Glutamatergic neuron (in vitro differentiated cells): ENCODE results near the gene NUDC. TPM values are rescaled to one million over a fixed set of nuclear protein-coding genes. Genes with fewer than 3 reads are reported as not detected.
"Not testable (repeated sequence)": the region's sequence is repeated elsewhere in the genome, so short reads cannot be mapped to it uniquely, and the experiment has no call there.

ENCODE experiments used
- DNase-seq: peaks from one replicate; pipeline ENCODE4 v3.0.0; 2022
- H3K27ac Mint-ChIP-seq: one replicate; pipeline ENCODE4 v1.8.0; 2020; ENCODE audit warnings: mild to moderate bottlenecking, mixed read lengths, inconsistent platforms; ENCODE audit not compliant: unreplicated experiment
- H3K27me3 Mint-ChIP-seq: one replicate; pipeline ENCODE4 v1.8.0; 2020; ENCODE audit warnings: mild to moderate bottlenecking, moderate library complexity, mixed read lengths, inconsistent platforms; ENCODE audit not compliant: unreplicated experiment
- H3K36me3 Mint-ChIP-seq: one replicate; pipeline ENCODE4 v1.8.0; 2020; ENCODE audit warnings: mild to moderate bottlenecking, mixed read lengths, inconsistent platforms; ENCODE audit not compliant: unreplicated experiment
- H3K4me1 Mint-ChIP-seq: one replicate; pipeline ENCODE4 v1.8.0; 2020; ENCODE audit warnings: mild to moderate bottlenecking, low read depth, mixed read lengths, inconsistent platforms; ENCODE audit not compliant: unreplicated experiment
- H3K4me3 Mint-ChIP-seq: one replicate; pipeline ENCODE4 v1.8.0; 2020; ENCODE audit warnings: mild to moderate bottlenecking, mixed read lengths, inconsistent platforms; ENCODE audit not compliant: unreplicated experiment
- H3K9me3 Mint-ChIP-seq: one replicate; pipeline ENCODE4 v1.8.0; 2020; ENCODE audit warnings: mild to moderate bottlenecking, moderate library complexity, mixed read lengths, inconsistent platforms; ENCODE audit not compliant: unreplicated experiment
- long read RNA-seq: library from polyadenylated mRNA; unstranded; transcript quantifications from one replicate; pipeline ENCODE4 v2.0.0, GENCODE V29; 2020; ENCODE audit not compliant: unreplicated experiment
- total RNA-seq: library from RNA; stranded (reverse); fragmentation: NEBNext Ultra II Directional; extraction: Animal tissue kit (Norgen Biotek cat#: 25700); gene quantifications from one replicate; pipeline ENCODE4 v1.2.1, GENCODE V29; 2021; ENCODE audit not compliant: unreplicated experiment
- TF ChIP-seq, protein P1 (sequence below): fragments of 200-600 bp; sonication (generic); IDR thresholded peaks from one replicate; pipeline ENCODE4 v1.5.0; 2021; ENCODE audit not compliant: partially characterized antibody, unreplicated experiment

NUDC gene
- total RNA-seq, result 53.2 TPM
- long read RNA-seq, transcript NUDC-201 (9 exons, 1,800 nt), result major isoform, 164 of 195 reads
- long read RNA-seq, transcript NUDC-204 (2 exons, 607 nt), result minor isoform, 14 of 195 reads
- long read RNA-seq, partial matches to known transcripts, result 2 of 195 reads
- long read RNA-seq, other reads (novel, unspliced or antisense), result 15 of 195 reads

- peak within 1 kb of the TSS; percentile 64 for H3K27ac Mint-ChIP-seq
- H3K9me3 Mint-ChIP-seq, result peaks cover 3% of the 10 kb centered on the region
- peaks cover 3% of the 10 kb centered on the region for H3K27me3 Mint-ChIP-seq
- H3K36me3 Mint-ChIP-seq, result no peaks in the 10 kb centered on the region
- DNase-seq, result peak; percentile 96
- H3K4me1 Mint-ChIP-seq, result peaks cover 4% of the 10 kb centered on the region
- H3K4me3 Mint-ChIP-seq, result peak within 1 kb of the TSS; percentile 90
- TF ChIP-seq, protein P1, sequence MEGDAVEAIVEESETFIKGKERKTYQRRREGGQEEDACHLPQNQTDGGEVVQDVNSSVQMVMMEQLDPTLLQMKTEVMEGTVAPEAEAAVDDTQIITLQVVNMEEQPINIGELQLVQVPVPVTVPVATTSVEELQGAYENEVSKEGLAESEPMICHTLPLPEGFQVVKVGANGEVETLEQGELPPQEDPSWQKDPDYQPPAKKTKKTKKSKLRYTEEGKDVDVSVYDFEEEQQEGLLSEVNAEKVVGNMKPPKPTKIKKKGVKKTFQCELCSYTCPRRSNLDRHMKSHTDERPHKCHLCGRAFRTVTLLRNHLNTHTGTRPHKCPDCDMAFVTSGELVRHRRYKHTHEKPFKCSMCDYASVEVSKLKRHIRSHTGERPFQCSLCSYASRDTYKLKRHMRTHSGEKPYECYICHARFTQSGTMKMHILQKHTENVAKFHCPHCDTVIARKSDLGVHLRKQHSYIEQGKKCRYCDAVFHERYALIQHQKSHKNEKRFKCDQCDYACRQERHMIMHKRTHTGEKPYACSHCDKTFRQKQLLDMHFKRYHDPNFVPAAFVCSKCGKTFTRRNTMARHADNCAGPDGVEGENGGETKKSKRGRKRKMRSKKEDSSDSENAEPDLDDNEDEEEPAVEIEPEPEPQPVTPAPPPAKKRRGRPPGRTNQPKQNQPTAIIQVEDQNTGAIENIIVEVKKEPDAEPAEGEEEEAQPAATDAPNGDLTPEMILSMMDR, result no peak
Observed at GRCh38 chr1:26921540-26922430, at the start of gene NUDC. Gene NUDC, plus strand, starts transcription at chr1:26921743. Its CDS starts 106 bp downstream, at chr1:26921849.

- not testable (repeated sequence) for H3K4me3 Mint-ChIP-seq, H3K27me3 Mint-ChIP-seq, DNase-seq, H3K27ac Mint-ChIP-seq, H3K4me1 Mint-ChIP-seq, H3K36me3 Mint-ChIP-seq, H3K9me3 Mint-ChIP-seq
Observed at GRCh38 chr1:26873097-26873496, 48.4 kb upstream of the NUDC start.

DNA sequence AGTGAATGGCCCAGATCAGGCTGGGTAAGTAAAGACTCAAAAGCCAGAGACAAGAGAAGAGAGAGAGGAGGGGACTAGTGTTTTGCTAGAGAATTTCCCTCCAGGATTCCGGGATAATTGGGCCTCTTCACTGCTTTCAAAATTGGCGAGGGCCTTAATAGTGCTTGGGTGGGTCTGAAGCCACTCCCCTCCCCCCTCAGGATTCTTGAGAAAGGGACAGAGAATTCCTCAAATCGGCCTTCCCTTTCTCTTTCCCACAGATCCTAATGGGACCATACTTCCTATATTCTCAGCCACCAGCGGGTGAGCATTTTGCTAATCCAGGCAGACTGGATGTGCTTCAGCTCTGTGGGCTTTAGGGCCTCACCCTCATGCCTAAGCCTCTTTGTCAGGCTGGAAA lies 46.6 kb upstream of the NUDC start:
- TF ChIP-seq, protein P1, result no peak
- H3K4me3 Mint-ChIP-seq, result no peak overlapping the region
- H3K4me1 Mint-ChIP-seq, result no peaks in the 10 kb centered on the region
- peaks cover 2% of the 10 kb centered on the region for H3K27me3 Mint-ChIP-seq
- no peak for DNase-seq
- H3K36me3 Mint-ChIP-seq, result no peaks in the 10 kb centered on the region
- H3K27ac Mint-ChIP-seq, result no peak overlapping the region
- no peaks in the 10 kb centered on the region for H3K9me3 Mint-ChIP-seq

DNA sequence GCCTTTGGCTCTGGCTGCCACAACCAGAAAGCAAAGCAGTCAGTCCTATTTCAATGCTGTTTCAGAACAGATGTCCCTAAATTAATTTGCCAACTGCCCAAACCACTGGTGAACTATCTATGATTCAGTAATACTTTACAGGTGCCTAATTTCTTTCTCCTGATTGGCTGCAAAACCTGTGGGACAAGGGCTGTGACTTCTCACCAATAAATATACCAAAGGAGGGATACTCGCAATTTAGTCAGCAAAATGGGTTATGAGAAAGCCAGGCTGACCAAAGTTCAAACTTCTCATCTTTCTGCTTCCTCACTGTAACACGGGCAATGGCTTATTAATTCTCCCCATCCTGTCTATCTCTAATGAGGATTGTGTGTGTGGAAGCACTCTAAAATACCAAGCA lies 44.2 kb upstream of the NUDC start:
- Mint-ChIP-seq H3K9me3 (no peaks in the 10 kb centered on the region), H3K4me3 (no peak overlapping the region), H3K27me3 (peaks cover 2% of the 10 kb centered on the region), H3K36me3 (no peaks in the 10 kb centered on the region), H3K4me1 (no peaks in the 10 kb centered on the region), H3K27ac (no peak overlapping the region)
- TF ChIP-seq, protein P1, result no peak
- DNase-seq, result no peak

DNA sequence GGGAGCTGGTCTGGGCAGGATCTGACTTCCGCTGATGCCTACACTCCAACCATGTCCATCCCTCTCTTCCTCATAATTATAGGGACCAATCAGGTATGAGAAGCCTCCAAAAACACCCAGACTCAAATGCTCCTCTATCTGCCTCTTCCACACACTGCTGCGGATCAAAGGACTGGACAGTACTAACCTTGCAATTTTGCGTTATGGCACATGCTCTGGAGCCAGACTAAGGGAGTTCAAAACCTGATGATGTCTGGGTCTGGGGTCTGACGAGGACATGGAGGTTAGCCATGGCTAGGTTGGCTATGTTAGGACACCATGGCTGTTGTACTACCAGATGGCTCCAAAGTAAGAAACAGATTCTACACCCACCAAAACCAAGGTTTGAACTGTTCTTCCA lies 41.8 kb upstream of the NUDC start:
- Mint-ChIP-seq H3K27ac (no peak overlapping the region), H3K4me3 (no peak overlapping the region), H3K36me3 (no peaks in the 10 kb centered on the region), H3K27me3 (no peaks in the 10 kb centered on the region), H3K9me3 (peaks cover 1% of the 10 kb centered on the region), H3K4me1 (no peaks in the 10 kb centered on the region)
- TF ChIP-seq, protein P1, result no peak
- no peak for DNase-seq

GRCh38 chr1:26881611-26882010 lies 39.9 kb upstream of the NUDC start:
- not testable (repeated sequence) for H3K9me3 Mint-ChIP-seq, DNase-seq, H3K4me1 Mint-ChIP-seq, H3K4me3 Mint-ChIP-seq, H3K27me3 Mint-ChIP-seq, H3K27ac Mint-ChIP-seq, H3K36me3 Mint-ChIP-seq
